NCI-H1694 treated with DMSO at 0.1 percent for 48 hours (cell line): ENCODE results near the gene YTHDF1.
"Not testable (repeated sequence)": the region's sequence is repeated elsewhere in the genome, so short reads cannot be mapped to it uniquely, and the experiment has no call there.

Source experiments
- DNase-seq: peaks from one replicate; lab custom pipeline; 2025; lab: John Stamatoyannopoulos, UW

Gene YTHDF1

GRCh38 chr20:63227260-63227659 lies 11.3 kb upstream of the YTHDF1 start:
- DNase-seq = no peak

- no peak for DNase-seq
Observed at GRCh38 chr20:63226042-63226943, 10.4 kb upstream of the YTHDF1 start.

- DNase-seq = no peak
Observed at GRCh38 chr20:63225082-63225454, 9.1 kb upstream of the YTHDF1 start.

GRCh38 chr20:63224412-63225081 lies 8.6 kb upstream of the YTHDF1 start:
- DNase-seq = no peak

GRCh38 chr20:63223826-63224207 lies 7.9 kb upstream of the YTHDF1 start:
- no peak for DNase-seq

- peak; percentile 13 for DNase-seq
Observed at GRCh38 chr20:63223121-63223825, 7.3 kb upstream of the YTHDF1 start.

- DNase-seq = no peak
Observed at GRCh38 chr20:63222541-63222940, 6.6 kb upstream of the YTHDF1 start.

- DNase-seq = not testable (repeated sequence)
Observed at GRCh38 chr20:63221400-63222053, 5.6 kb upstream of the YTHDF1 start.

GRCh38 chr20:63220696-63221399 lies 4.9 kb upstream of the YTHDF1 start:
- DNase-seq = no peak

- no peak for DNase-seq
Observed at GRCh38 chr20:63219866-63220521, 4.1 kb upstream of the YTHDF1 start.

GRCh38 chr20:63219447-63219821 lies 3.5 kb upstream of the YTHDF1 start:
- DNase-seq = no peak

- no peak for DNase-seq
Observed at GRCh38 chr20:63218701-63219446, 2.9 kb upstream of the YTHDF1 start.

- DNase-seq = no peak
Observed at GRCh38 chr20:63217706-63218105, 1.8 kb upstream of the YTHDF1 start.

- DNase-seq = no peak
Observed at GRCh38 chr20:63216849-63217471, 1.0 kb upstream of the YTHDF1 start.

GRCh38 chr20:63215101-63216040 lies 560 bp downstream of the YTHDF1 start:
- DNase-seq = no peak

- DNase-seq = no peak
Observed at GRCh38 chr20:63214514-63214913, 1.4 kb downstream of the YTHDF1 start.

GRCh38 chr20:63212792-63213191 lies 3.1 kb downstream of the YTHDF1 start:
- no peak for DNase-seq

- DNase-seq = no peak
Observed at GRCh38 chr20:63212393-63212730, 3.6 kb downstream of the YTHDF1 start.
